HTERT RPE-1 (cell line): Measurements from ENCODE around the gene SPOCK2.
"Not testable (repeated sequence)": the region's sequence is repeated elsewhere in the genome, so short reads cannot be mapped to it uniquely, and the experiment has no call there.

Experiments
- in situ Hi-C: fragments of 300-500 bp; cut with MboI; formaldehyde crosslinking; loops from 4 replicates; pipeline ENCODE4 v1.14.3; 2020; ENCODE audit warnings: low sequenced_read_pairs

SPOCK2 gene

GRCh38 chr10:72087969-72088888 is at the start of gene SPOCK2:
Gene SPOCK2 (minus strand): TSS chr10:72088551. CDS start chr10:72088328, 223 bp downstream.
- in situ Hi-C loops = no loop called here

GRCh38 chr10:72137583-72137982 is 49.2 kb upstream of the SPOCK2 start:
- in situ Hi-C loops = no loop called here

GRCh38 chr10:72136225-72136624 is 47.9 kb upstream of the SPOCK2 start:
- in situ Hi-C loops = not testable (repeated sequence)

GRCh38 chr10:72134785-72135767 is 46.7 kb upstream of the SPOCK2 start:
- in situ Hi-C loops = no loop called here

- in situ Hi-C loops = no loop called here
These were observed 45.2 kb upstream of the SPOCK2 start for GRCh38 chr10:72133517-72133916.

- in situ Hi-C loops = no loop called here
These were observed 44.5 kb upstream of the SPOCK2 start for GRCh38 chr10:72132854-72133253.

- in situ Hi-C loops = no loop called here
These were observed 39.2 kb upstream of the SPOCK2 start for GRCh38 chr10:72127571-72127970.

- in situ Hi-C loops = no loop called here
These were observed 38.5 kb upstream of the SPOCK2 start for GRCh38 chr10:72126872-72127232.

- in situ Hi-C loops = no loop called here
These were observed 38.0 kb upstream of the SPOCK2 start for GRCh38 chr10:72126184-72126871.

- in situ Hi-C loops = no loop called here
These were observed 36.6 kb upstream of the SPOCK2 start for GRCh38 chr10:72124989-72125388.

- in situ Hi-C loops = no loop called here
These were observed 36.0 kb upstream of the SPOCK2 start for GRCh38 chr10:72124381-72124780.

- in situ Hi-C loops = no loop called here
These were observed 35.3 kb upstream of the SPOCK2 start for GRCh38 chr10:72123616-72124015.

- in situ Hi-C loops = no loop called here
These were observed 33.9 kb upstream of the SPOCK2 start for GRCh38 chr10:72122221-72122620.

GRCh38 chr10:72121389-72121788 is 33.0 kb upstream of the SPOCK2 start:
- in situ Hi-C loops = no loop called here

- in situ Hi-C loops = no loop called here
These were observed 28.0 kb upstream of the SPOCK2 start for GRCh38 chr10:72116372-72116771.

GRCh38 chr10:72114706-72115450 is 26.5 kb upstream of the SPOCK2 start:
- in situ Hi-C loops = no loop called here

GRCh38 chr10:72110673-72111401 is 22.5 kb upstream of the SPOCK2 start:
- in situ Hi-C loops = no loop called here

- in situ Hi-C loops = no loop called here
These were observed 21.3 kb upstream of the SPOCK2 start for GRCh38 chr10:72109636-72110157.
